Embryonic facial prominence (tissue), 1 donor: ENCODE results near the gene SEC31B.

ENCODE experiments used
- DNase-seq: peaks from one replicate; pipeline ENCODE4 v3.0.0-alpha.2; 2016; ENCODE audit errors: extremely low spot score

SEC31B gene

DNA sequence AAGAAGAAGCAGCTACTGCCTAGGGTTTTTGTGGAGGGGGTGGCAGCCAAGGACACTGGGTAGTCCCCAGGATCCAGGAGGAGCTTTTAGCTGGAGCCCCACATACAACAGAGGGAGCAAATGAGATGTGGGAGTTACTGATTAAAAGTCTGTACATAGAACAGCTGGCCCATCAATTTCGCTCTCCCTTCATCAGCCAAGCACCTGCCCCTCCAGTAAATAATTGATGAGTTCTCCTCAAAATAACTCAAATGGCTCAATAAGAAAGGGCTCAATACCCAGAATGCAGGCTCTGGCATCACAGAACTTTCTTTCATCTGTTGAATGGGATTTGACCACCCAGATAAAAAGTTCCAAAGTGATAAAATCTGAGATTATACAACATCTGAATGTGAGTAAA, 72.0 kb downstream of the SEC31B start:
- no peak for DNase-seq

DNA sequence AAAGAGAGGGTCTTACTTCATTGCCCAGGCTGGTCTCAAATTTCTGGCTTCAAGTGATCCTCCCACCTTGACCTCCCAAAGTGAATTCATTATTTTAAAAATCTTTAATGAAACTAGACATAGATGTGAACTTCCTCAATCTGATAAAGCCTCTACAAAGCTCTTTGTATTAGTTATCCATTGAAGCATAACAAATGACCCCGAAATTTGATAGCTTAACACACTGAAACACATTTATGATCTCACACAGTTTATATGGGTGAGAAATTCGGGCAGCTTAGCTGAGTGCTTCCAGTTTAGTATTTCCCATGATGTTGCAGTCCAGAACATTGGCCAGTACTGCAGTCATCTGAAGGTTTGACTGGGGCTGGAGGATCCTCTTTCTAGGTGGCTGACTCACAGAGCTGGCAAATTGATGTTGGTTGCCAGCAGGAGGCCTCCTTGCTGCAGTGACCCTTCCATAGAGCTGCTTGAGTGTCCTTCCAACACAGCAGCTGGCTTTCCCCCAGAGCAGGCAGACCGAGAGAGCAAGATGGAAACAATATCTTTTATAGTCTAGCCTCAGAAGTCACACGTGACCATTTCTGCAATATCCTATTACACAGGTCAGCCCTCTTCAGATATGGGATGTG, 73.4 kb downstream of the SEC31B start:
- DNase-seq = no peak

DNA sequence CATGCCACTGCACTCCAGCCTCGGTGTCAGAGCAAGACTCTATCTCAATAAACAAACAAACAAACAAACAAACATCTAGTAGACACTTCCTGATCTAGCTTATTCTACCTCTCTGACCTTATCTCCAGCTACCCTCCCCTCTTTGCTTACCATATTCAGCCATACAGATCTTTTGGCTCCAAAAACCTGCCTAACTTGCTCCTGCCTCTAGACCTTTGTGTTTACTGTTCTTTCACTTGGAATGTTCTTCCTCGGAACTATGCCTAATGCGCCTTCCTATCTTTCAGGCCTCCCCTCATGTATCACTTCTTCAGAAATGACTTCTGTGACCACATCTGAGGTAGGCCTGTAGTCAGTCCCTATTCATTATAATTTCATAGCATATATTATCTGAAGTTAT, 77.1 kb downstream of the SEC31B start:
- DNase-seq = no peak

DNA sequence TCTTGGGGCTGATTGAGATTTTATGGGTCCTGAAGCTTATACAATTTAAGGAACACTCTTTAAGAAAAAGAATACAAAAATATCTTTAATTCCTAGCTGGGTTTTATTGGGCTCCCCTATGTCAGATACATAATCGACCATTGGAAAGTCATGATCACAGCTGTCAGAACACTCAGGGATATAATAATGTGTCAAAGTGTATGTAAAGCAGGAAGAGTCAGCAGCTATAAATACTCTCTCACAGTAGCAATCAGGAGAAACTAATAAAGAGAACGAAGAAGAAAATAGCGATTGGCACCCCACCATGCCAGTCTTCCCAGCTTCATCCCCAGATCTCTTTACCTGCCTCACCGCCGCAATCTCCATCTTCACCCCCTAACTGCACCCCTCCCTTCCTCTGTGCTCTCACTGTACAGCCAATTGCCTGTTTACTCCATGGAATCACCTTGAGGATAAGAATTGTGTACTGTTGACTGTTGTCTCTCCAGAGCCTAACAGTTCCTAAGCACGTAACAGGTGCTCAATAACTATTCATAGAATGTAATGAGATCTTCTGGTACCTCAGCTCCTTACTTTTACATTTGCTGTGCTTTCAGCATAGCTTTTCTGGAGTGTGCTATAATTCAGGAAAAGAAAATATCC, 80.9 kb downstream of the SEC31B start:
- no peak for DNase-seq
